RWPE1 (cell line): ENCODE measurements around the gene RPS27A.
"Not testable (repeated sequence)": the region's sequence is repeated elsewhere in the genome, so short reads cannot be mapped to it uniquely, and the experiment has no call there.

Experiments used
- CTCF ChIA-PET: fragments of 350-600 bp; sonication (Branson Sonifier 250); formaldehyde crosslinking; extraction: SDS; loops from one replicate; lab custom pipeline; 2021; lab: Yijun Ruan, JAX
- POLR2A ChIA-PET: fragments of 400-600 bp; formaldehyde crosslinking; extraction: SDS; loops from one replicate; lab custom pipeline; 2020; ENCODE audit warnings: antibody characterized with exemption; ENCODE audit not compliant: low non-redundant PET; lab: Yijun Ruan, JAX
- DNase-seq: peaks from one replicate; pipeline ENCODE4 v3.0.0; 2012; ENCODE audit warnings: low spot score
- H3K27ac ChIP-seq: fragments of 450-650 bp; 2 replicates; pipeline ENCODE4 v1.5.1; 2017
- TF ChIP-seq, protein P1 (sequence below): fragments of 450-650 bp; conservative IDR thresholded peaks from 2 replicates; pipeline ENCODE4 v1.5.1; 2017; ENCODE audit warnings: low read depth, mild to moderate bottlenecking

The RPS27A gene

GRCh38 chr2:55236992-55237543 is 4.6 kb downstream of the RPS27A start:
- DNase-seq, result no peak
- no peak overlapping the region for H3K27ac ChIP-seq
- ChIA-PET POLR2A (no interaction called here), CTCF (interaction anchor here (0.6 kb wide), 1 partner anchor 36 kb away, joined by 3 read pairs; no protein-coding TSS in a partner anchor)
- TF ChIP-seq, protein P1, sequence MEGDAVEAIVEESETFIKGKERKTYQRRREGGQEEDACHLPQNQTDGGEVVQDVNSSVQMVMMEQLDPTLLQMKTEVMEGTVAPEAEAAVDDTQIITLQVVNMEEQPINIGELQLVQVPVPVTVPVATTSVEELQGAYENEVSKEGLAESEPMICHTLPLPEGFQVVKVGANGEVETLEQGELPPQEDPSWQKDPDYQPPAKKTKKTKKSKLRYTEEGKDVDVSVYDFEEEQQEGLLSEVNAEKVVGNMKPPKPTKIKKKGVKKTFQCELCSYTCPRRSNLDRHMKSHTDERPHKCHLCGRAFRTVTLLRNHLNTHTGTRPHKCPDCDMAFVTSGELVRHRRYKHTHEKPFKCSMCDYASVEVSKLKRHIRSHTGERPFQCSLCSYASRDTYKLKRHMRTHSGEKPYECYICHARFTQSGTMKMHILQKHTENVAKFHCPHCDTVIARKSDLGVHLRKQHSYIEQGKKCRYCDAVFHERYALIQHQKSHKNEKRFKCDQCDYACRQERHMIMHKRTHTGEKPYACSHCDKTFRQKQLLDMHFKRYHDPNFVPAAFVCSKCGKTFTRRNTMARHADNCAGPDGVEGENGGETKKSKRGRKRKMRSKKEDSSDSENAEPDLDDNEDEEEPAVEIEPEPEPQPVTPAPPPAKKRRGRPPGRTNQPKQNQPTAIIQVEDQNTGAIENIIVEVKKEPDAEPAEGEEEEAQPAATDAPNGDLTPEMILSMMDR, result no peak

DNA sequence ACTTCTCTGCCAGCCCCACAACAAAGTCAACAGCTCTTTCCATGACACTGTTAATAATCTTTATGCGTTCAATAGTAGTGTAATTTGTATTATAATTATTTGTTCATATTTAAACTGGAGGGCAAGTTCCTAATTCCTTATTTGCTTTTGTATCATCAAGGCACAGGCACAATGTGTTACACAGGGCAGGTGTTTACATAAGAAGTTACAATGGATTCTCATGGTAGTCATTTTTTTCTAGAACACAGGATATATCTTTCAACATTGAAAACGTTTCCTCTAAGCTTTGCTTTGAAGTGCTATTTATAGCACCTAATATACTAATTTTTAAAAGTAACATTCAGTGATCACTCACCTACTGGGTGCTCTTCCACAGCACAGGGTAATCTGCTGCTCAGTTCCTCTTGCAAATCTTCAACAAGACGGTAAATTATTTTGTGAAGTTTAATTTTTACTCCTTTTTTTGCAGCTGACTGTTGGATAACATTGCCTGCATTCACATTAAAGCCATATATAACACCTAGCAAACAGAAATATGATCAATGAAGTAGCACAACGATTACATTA is 7.3 kb downstream of the RPS27A start:
- TF ChIP-seq, protein P1, result no peak
- POLR2A ChIA-PET, result no interaction called here
- CTCF ChIA-PET, result interaction anchor here (0.7 kb wide), 1 partner anchor 167 kb away, joined by 3 read pairs; no protein-coding TSS in a partner anchor
- H3K27ac ChIP-seq, result no peak overlapping the region
- no peak for DNase-seq

GRCh38 chr2:55241582-55241981 is 9.1 kb downstream of the RPS27A start:
- DNase-seq, H3K27ac ChIP-seq, CTCF ChIA-PET, POLR2A ChIA-PET: not testable (repeated sequence)

DNA sequence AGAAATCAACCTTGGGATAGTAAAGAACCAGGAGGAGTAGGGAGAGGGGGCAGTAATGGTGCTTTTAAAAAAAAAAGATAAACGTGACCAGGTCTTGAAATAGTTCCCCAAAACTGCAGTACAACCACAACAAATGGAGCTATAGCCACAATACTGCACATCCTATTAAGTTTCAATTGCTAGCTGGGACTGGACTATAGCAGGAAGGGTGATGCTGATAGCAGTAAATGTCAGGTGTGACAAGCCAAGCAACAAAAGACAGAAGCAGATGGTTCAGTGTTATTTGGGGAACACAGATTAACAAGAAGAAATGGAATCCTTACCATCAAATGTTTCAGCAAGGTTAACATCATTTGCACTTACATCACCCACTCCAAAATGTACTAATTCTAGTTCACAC is 10.1 kb downstream of the RPS27A start:
- POLR2A ChIA-PET, result no interaction called here
- TF ChIP-seq, protein P1, result no peak
- DNase-seq, result no peak
- no peak overlapping the region for H3K27ac ChIP-seq
- CTCF ChIA-PET, result interaction anchor here (0.6 kb wide), 1 partner anchor 588 kb away, joined by 4 read pairs; no protein-coding TSS in a partner anchor

DNA sequence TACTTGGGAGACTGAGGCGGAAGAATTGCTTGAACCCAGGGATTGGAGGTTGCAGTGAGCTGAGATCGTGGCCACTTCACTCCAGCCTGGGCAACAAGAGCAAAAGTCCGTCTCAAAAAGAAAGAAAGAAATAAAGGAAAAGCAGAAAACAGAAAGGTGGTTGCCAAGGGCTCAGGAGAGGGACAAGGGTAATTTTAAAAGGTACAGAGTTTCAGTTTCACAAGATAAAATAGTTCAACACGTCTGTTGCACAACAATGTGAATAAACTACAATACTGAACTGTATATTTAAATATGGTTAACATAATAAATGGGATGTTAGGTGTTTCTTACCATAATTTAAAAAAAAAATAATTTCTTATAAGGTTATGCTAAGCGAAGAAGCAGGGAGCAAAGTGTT is 12.9 kb downstream of the RPS27A start:
- no peak overlapping the region for H3K27ac ChIP-seq
- POLR2A ChIA-PET, result no interaction called here
- no peak for DNase-seq
- CTCF ChIA-PET, result no interaction called here
- TF ChIP-seq, protein P1, result no peak

- POLR2A ChIA-PET, result no interaction called here
- no peak for DNase-seq
- TF ChIP-seq, protein P1, result no peak
- CTCF ChIA-PET, result interaction anchor here (0.7 kb wide), 1 partner anchor 158 kb away, joined by 3 read pairs; no protein-coding TSS in a partner anchor
- no peak overlapping the region for H3K27ac ChIP-seq
Measured at GRCh38 chr2:55247025-55247424, 14.5 kb downstream of the RPS27A start.

- TF ChIP-seq, protein P1, result no peak
- POLR2A ChIA-PET, result no interaction called here
- CTCF ChIA-PET, result interaction anchor here (0.8 kb wide), 1 partner anchor 852 kb away, joined by 4 read pairs; no protein-coding TSS in a partner anchor
- no peak for DNase-seq
- no peak overlapping the region for H3K27ac ChIP-seq
Measured at GRCh38 chr2:55252832-55253231, 20.3 kb downstream of the RPS27A start.

DNA sequence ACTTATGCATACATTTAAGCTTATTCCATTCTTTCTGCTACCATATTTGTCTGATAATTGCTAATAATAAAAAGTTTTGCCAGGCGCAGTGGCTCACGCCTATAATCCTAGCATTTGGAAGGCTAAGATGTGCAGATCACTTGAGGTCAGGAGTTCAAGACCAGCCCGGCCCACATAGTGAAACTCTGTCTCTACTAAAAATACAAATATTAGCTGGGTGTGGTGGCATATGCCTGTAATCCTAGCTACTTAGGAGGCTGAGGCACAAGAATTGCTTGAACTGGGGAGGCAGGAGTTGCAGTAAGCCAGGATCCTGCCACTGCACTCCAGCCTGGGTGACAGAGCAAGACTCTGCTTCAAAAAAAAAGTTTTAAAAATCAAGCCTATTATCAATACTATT is 27.1 kb downstream of the RPS27A start:
- POLR2A ChIA-PET, DNase-seq, H3K27ac ChIP-seq: not testable (repeated sequence)
- CTCF ChIA-PET, result interaction anchor here (0.6 kb wide), 1 partner anchor 1167 kb away, joined by 3 read pairs; no protein-coding TSS in a partner anchor
